CD14-positive monocyte (primary cell): ENCODE results near the gene CSMD2. TPM values are rescaled to one million over a fixed set of nuclear protein-coding genes. Genes with fewer than 3 reads are reported as not detected.

Experiments used
- DNase-seq, 3 donors: peaks; one replicate each; pipeline ENCODE4 v3.0.0-alpha.2; 2011 to 2022
- H2AFZ ChIP-seq: 2 replicates; pipeline ENCODE4 v1.6.0; 2012; ENCODE audit warnings: mild to moderate bottlenecking, low read depth, low read length, inconsistent platforms; ENCODE audit not compliant: insufficient read depth, poor library complexity, severe bottlenecking
- H3K27ac ChIP-seq, 2 donors: 1 replicate in 1 of 2; 2 replicates in 1 of 2; pipeline ENCODE4 v1.5.1; 2012 to 2013; ENCODE audit warnings: low read length in 2 of 2, control low read depth in 1 of 2, inconsistent platforms in 1 of 2, low read depth in 1 of 2, mild to moderate bottlenecking in 1 of 2
- H3K27me3 ChIP-seq, 2 donors: one replicate each; pipeline versions ENCODE4 v1.6.0 to v1.6.1; 2011 to 2013; ENCODE audit warnings: low read length in 2 of 2; ENCODE audit not compliant: control insufficient read depth in 2 of 2, insufficient read depth in 2 of 2
- H3K36me3 ChIP-seq, 2 donors: replicated peaks in 1 of 2; 1 replicate in 1 of 2; 2 replicates in 1 of 2; pipeline versions ENCODE4 v1.5.1 to v1.6.1; 2012 to 2013; ENCODE audit warnings: low read length in 2 of 2, control low read depth in 1 of 2, inconsistent platforms in 1 of 2, mild to moderate bottlenecking in 1 of 2; ENCODE audit not compliant: insufficient read depth in 2 of 2, control insufficient read depth in 1 of 2
- H3K4me1 ChIP-seq, 2 donors: 1 replicate in 1 of 2; 2 replicates in 1 of 2; pipeline versions ENCODE4 v1.5.1 to v1.6.1; 2012 to 2013; ENCODE audit warnings: low read length in 2 of 2, control low read depth in 1 of 2, inconsistent platforms in 1 of 2, mild to moderate bottlenecking in 1 of 2, moderate library complexity in 1 of 2; ENCODE audit not compliant: insufficient read depth in 2 of 2, control insufficient read depth in 1 of 2
- H3K4me2 ChIP-seq: replicated peaks from 2 replicates; pipeline ENCODE3; 2012; ENCODE audit warnings: low read length, moderate library complexity, mild to moderate bottlenecking; ENCODE audit not compliant: poor library complexity, severe bottlenecking; ENCODE audit errors: extremely low read depth
- H3K4me3 ChIP-seq, 3 experiments: fragments of 200-600 bp in 1 of 3; sonication (generic) in 1 of 3; replicated peaks in 1 of 3; 1 replicate in 2 of 3; 2 replicates in 1 of 3; pipeline ENCODE4 v1.5.1; 2011 to 2013; ENCODE audit warnings: low read length in 3 of 3, mild to moderate bottlenecking in 3 of 3, control low read depth in 2 of 3, low read depth in 2 of 3, inconsistent platforms in 1 of 3, moderate library complexity in 1 of 3
- H3K79me2 ChIP-seq: 2 replicates; pipeline ENCODE4 v1.6.0; 2012; ENCODE audit warnings: mild to moderate bottlenecking, control low read depth, inconsistent platforms, low read length, moderate library complexity; ENCODE audit not compliant: insufficient read depth
- H3K9ac ChIP-seq: 2 replicates; pipeline ENCODE4 v1.6.0; 2017; ENCODE audit warnings: low read length, mild to moderate bottlenecking; ENCODE audit not compliant: insufficient read depth, poor library complexity, severe bottlenecking
- H3K9me3 ChIP-seq, 2 donors: replicated peaks in 1 of 2; 1 replicate in 1 of 2; 2 replicates in 1 of 2; pipeline versions ENCODE4 v1.5.1 to v1.6.1; 2012 to 2013; ENCODE audit warnings: low read length in 2 of 2, control low read depth in 1 of 2; ENCODE audit not compliant: control insufficient read depth in 1 of 2, insufficient read depth in 1 of 2
- H4K20me1 ChIP-seq: 2 replicates; pipeline ENCODE4 v1.6.0; 2012; ENCODE audit warnings: mild to moderate bottlenecking, low read length, control low read depth, moderate library complexity; ENCODE audit not compliant: insufficient read depth
- H3K27ac Mint-ChIP-seq, 7 donors: one replicate each; pipeline ENCODE4 v1.8.0; 2020; ENCODE audit warnings: mild to moderate bottlenecking in 7 of 7, mixed read lengths in 7 of 7, moderate library complexity in 6 of 7, inconsistent platforms in 2 of 7
- H3K27me3 Mint-ChIP-seq, 3 donors: one replicate each; pipeline ENCODE4 v1.8.0; 2021 to 2022; ENCODE audit warnings: low read depth in 3 of 3, mild to moderate bottlenecking in 3 of 3, mixed read lengths in 3 of 3, moderate library complexity in 3 of 3, inconsistent platforms in 1 of 3
- H3K36me3 Mint-ChIP-seq, 2 donors: one replicate each; pipeline ENCODE4 v1.8.0; 2020; ENCODE audit warnings: mixed read lengths in 2 of 2, inconsistent platforms in 1 of 2, mild to moderate bottlenecking in 1 of 2
- H3K4me1 Mint-ChIP-seq: one replicate; pipeline ENCODE4 v1.8.0; 2020; ENCODE audit warnings: mild to moderate bottlenecking, mixed read lengths
- H3K4me3 Mint-ChIP-seq, 2 donors: one replicate each; pipeline ENCODE4 v1.8.0; 2020; ENCODE audit warnings: mild to moderate bottlenecking in 2 of 2, mixed read lengths in 2 of 2, moderate library complexity in 1 of 2
- H3K9me3 Mint-ChIP-seq, 7 donors: one replicate each; pipeline ENCODE4 v1.8.0; 2020 to 2022; ENCODE audit warnings: mixed read lengths in 7 of 7, mild to moderate bottlenecking in 6 of 7, moderate library complexity in 6 of 7, inconsistent platforms in 2 of 7
- CTCF ChIP-seq: fragments of 200-600 bp; IDR thresholded peaks from one replicate; pipeline ENCODE4 v1.8.0; 2022; ENCODE audit warnings: antibody characterized with exemption, mild to moderate bottlenecking
- WGBS: methylation state at CpG from one replicate; pipeline ENCODE4 v1.1.5; 2013; ENCODE audit warnings: missing lambda C conversion rate; ENCODE audit not compliant: insufficient coverage; 5-methylcytosine and 5-hydroxymethylcytosine counted together
- intact Hi-C, 2 donors: fragments of 100-400 bp; cut with micrococcal nuclease; formaldehyde crosslinking; loops; one replicate each; pipeline versions ENCODE4 v1.15.0 to v1.15.1; 2023
- polyA plus RNA-seq, 3 donors: library from polyadenylated mRNA; depleted of rRNA in 1 of 3; unstranded in 2 of 3; stranded (reverse) in 1 of 3; fragments of 300-500 nt in 2 of 3; fragments of >200 nt in 1 of 3; fragmentation: Illumina TruSeq in 2 of 3; gene quantifications; 1 replicate in 2 of 3; 2 replicates in 1 of 3; pipeline ENCODE4 v1.2.3, GENCODE V29; 2012 to 2021

CSMD2 gene
- polyA plus RNA-seq, 3 donors = 0.04 TPM; not detected in 2

GRCh38 chr1:33823401-33823800 lies 341.6 kb downstream of the CSMD2 start:
- Histone ChIP-seq H3K27me3 (no peaks in the 10 kb centered on the region), H3K36me3 (no peaks in the 10 kb centered on the region), H3K4me3 (no peak overlapping the region), H3K9ac (no peak overlapping the region), H3K9me3 (peaks cover 5 to 7% of the 10 kb centered on the region in 2 donors), H2AFZ (no peak overlapping the region), H4K20me1 (no peaks in the 10 kb centered on the region), H3K4me2 (no peak overlapping the region), H3K27ac (no peak overlapping the region), H3K4me1 (no peaks in the 10 kb centered on the region), H3K79me2 (no peaks in the 10 kb centered on the region)
- DNase-seq = no peak
- intact Hi-C loops = no loop called here
- no peaks in the 10 kb centered on the region for H3K36me3 Mint-ChIP-seq
- H3K4me3 Mint-ChIP-seq = no peak overlapping the region
- peaks cover 1 to 9% (median 2%) of the 10 kb centered on the region in 3 donors for H3K27me3 Mint-ChIP-seq
- no peaks in the 10 kb centered on the region for H3K4me1 Mint-ChIP-seq
- TF ChIP-seq CTCF = no peak
- H3K27ac Mint-ChIP-seq = no peak overlapping the region
- H3K9me3 Mint-ChIP-seq = peaks cover 0 to 35% (median 5%) of the 10 kb centered on the region in 7 donors
- no CpG with 5 or more reads among the region's 2 CpGs for WGBS

GRCh38 chr1:33822396-33822795 lies 342.6 kb downstream of the CSMD2 start:
- Mint-ChIP-seq H3K36me3 (no peaks in the 10 kb centered on the region), H3K27me3 (peaks cover 0 to 9% (median 2%) of the 10 kb centered on the region in 3 donors), H3K4me1 (no peaks in the 10 kb centered on the region), H3K4me3 (no peak overlapping the region), H3K9me3 (peaks cover 0 to 30% (median 2%) of the 10 kb centered on the region in 7 donors), H3K27ac (no peak overlapping the region)
- Histone ChIP-seq H3K9me3 (peaks cover 0 to 3% of the 10 kb centered on the region in 2 donors), H3K4me2 (no peak overlapping the region), H3K27me3 (no peaks in the 10 kb centered on the region), H3K9ac (no peak overlapping the region), H3K36me3 (no peaks in the 10 kb centered on the region), H3K27ac (no peak overlapping the region), H3K79me2 (no peaks in the 10 kb centered on the region), H3K4me1 (no peaks in the 10 kb centered on the region), H3K4me3 (no peak overlapping the region), H4K20me1 (no peaks in the 10 kb centered on the region), H2AFZ (no peak overlapping the region)
- intact Hi-C loops = no loop called here
- WGBS = 43% methylated on average over 3 of the region's 6 CpGs
- DNase-seq = no peak
- TF ChIP-seq CTCF = no peak
